Left colon (tissue), 2 donors: ENCODE measurements around the gene TDRD9. TPM values are rescaled to one million over a fixed set of nuclear protein-coding genes. Genes with fewer than 3 reads are reported as not detected.
A peak's percentile ranks its signal among the peaks of the same experiment; 100 is the strongest.

Source experiments
- ATAC-seq: fragments of 200-7000 bp; cut with Tn5 transposase; one replicate; pipeline ENCODE4 v1.9.1; 2020; ENCODE audit warnings: mild to moderate bottlenecking, moderate library complexity
- DNase-seq, 2 donors: peaks; one replicate each; pipeline ENCODE4 v3.0.0-alpha.2; 2020
- intact Hi-C, 2 donors: fragments of 100-400 bp; cut with DNase I in 1 of 2; cut with micrococcal nuclease in 1 of 2; formaldehyde crosslinking; loops; one replicate each; pipeline versions ENCODE4 v1.11.2 to v1.14.0; 2022; cut with DNase I, micrococcal nuclease
- total RNA-seq, 2 donors: library from RNA; stranded (reverse); fragmentation: NEBNext Ultra II Directional; extraction: Animal tissue kit (Norgen Biotek cat#: 25700); gene quantifications; one replicate each; pipeline ENCODE4 v1.2.1, GENCODE V29; 2021
- donor health status: DM: no; HTN: no; CAD: no.
- donor health status: DM: yes; HTN: yes; CAD: no.

Gene TDRD9
- total RNA-seq, 2 donors from 2014 or later, result 0.22 to 0.24 TPM

GRCh38 chr14:103889313-103890051, 38.8 kb upstream of the TDRD9 start:
- intact Hi-C loops, result no loop called here
- peak; percentile 59 for ATAC-seq
- peak; percentile 83 to 86 for DNase-seq

- ATAC-seq (no peak), DNase-seq (no peak)
- intact Hi-C loops, result no loop called here
These were observed 38.2 kb upstream of the TDRD9 start for GRCh38 chr14:103890052-103890371.

GRCh38 chr14:103890821-103891666, 37.2 kb upstream of the TDRD9 start:
- DNase-seq (no peak), ATAC-seq (no peak)
- intact Hi-C loops, result no loop called here

GRCh38 chr14:103891667-103892215, 36.5 kb upstream of the TDRD9 start:
- DNase-seq (no peak), ATAC-seq (no peak)
- intact Hi-C loops, result no loop called here

GRCh38 chr14:103892247-103892646, 36.0 kb upstream of the TDRD9 start:
- ATAC-seq, result no peak
- no peak for DNase-seq
- intact Hi-C loops, result no loop called here

- DNase-seq (peak; percentile 55 to 58), ATAC-seq (peak; percentile 34)
- intact Hi-C loops, result no loop called here
These were observed 34.1 kb upstream of the TDRD9 start for GRCh38 chr14:103894034-103894722.

- DNase-seq (no peak), ATAC-seq (peak; percentile 27)
- intact Hi-C loops, result no loop called here
These were observed 33.6 kb upstream of the TDRD9 start for GRCh38 chr14:103894723-103895059.

GRCh38 chr14:103896578-103896977, 31.7 kb upstream of the TDRD9 start:
- intact Hi-C loops, result no loop called here
- ATAC-seq (no peak), DNase-seq (no peak)

GRCh38 chr14:103897075-103897947, 30.9 kb upstream of the TDRD9 start:
- peak; percentile 87 to 93 for DNase-seq
- peak; percentile 81 for ATAC-seq
- intact Hi-C loops, result no loop called here

GRCh38 chr14:103898204-103898603, 30.1 kb upstream of the TDRD9 start:
- DNase-seq (no peak), ATAC-seq (no peak)
- intact Hi-C loops, result no loop called here

GRCh38 chr14:103898711-103899110, 29.5 kb upstream of the TDRD9 start:
- DNase-seq, result no peak
- ATAC-seq, result peak; percentile 28

GRCh38 chr14:103899316-103899715, 28.9 kb upstream of the TDRD9 start:
- intact Hi-C loops, result no loop called here
- no peak for ATAC-seq
- no peak for DNase-seq

More at GRCh38 chr14:103898711-103899110, 29.5 kb upstream of the TDRD9 start:
- intact Hi-C loops, result no loop called here

GRCh38 chr14:103899833-103900232, 28.4 kb upstream of the TDRD9 start:
- ATAC-seq, result no peak
- intact Hi-C loops, result loop anchor here in 1 of 2 donors (10.0 kb wide), 1 partner anchor 105 kb away; no protein-coding TSS in a partner anchor
- no peak for DNase-seq

- no peak for DNase-seq
- no peak for ATAC-seq
- intact Hi-C loops, result loop anchor here in 1 of 2 donors (10.0 kb wide), 1 partner anchor 110 kb away; no protein-coding TSS in a partner anchor
These were observed 23.7 kb upstream of the TDRD9 start for GRCh38 chr14:103904493-103905107.

- intact Hi-C loops, result loop anchor here in 1 of 2 donors (10.0 kb wide), 1 partner anchor 111 kb away; no protein-coding TSS in a partner anchor
- no peak for ATAC-seq
- no peak for DNase-seq
These were observed 22.3 kb upstream of the TDRD9 start for GRCh38 chr14:103905842-103906456.

GRCh38 chr14:103908580-103908979, 19.7 kb upstream of the TDRD9 start:
- ATAC-seq, result no peak
- no peak for DNase-seq

GRCh38 chr14:103909531-103910261, 18.6 kb upstream of the TDRD9 start:
- ATAC-seq, result no peak
- DNase-seq, result no peak
- intact Hi-C loops, result loop anchor here (5.0 to 10.0 kb wide), 3 partner anchors 95 to 115 kb away; no protein-coding TSS in a partner anchor

More at GRCh38 chr14:103908580-103908979, 19.7 kb upstream of the TDRD9 start:
- intact Hi-C loops, result loop anchor here in 1 of 2 donors (10.0 kb wide), 1 partner anchor 114 kb away; no protein-coding TSS in a partner anchor
